Suprapubic skin (tissue), 4 donors: Measurements from ENCODE around the gene MID1IP1.

Experiments used
- CTCF ChIP-seq, 2 donors: fragments of 200-600 bp in 1 of 2; fragments of 450-650 bp in 1 of 2; sonication (generic) in 1 of 2; IDR thresholded peaks; one replicate each; pipeline ENCODE4 v1.5.1; 2016 to 2019; ENCODE audit warnings: antibody characterized with exemption in 2 of 2, mild to moderate bottlenecking in 1 of 2, moderate library complexity in 1 of 2
- EP300 ChIP-seq: sonication (generic); formaldehyde crosslinking; IDR thresholded peaks from one replicate; pipeline ENCODE4 v1.6.1; 2017; ENCODE audit warnings: antibody characterized with exemption
- POLR2A ChIP-seq, 2 donors: fragments of 450-650 bp; IDR thresholded peaks; one replicate each; pipeline ENCODE4 v1.6.1; 2017; ENCODE audit warnings: antibody characterized with exemption in 2 of 2, mild to moderate bottlenecking in 2 of 2, moderate library complexity in 2 of 2
- POLR2AphosphoS5 ChIP-seq, 3 donors: sonication (generic); formaldehyde crosslinking; IDR thresholded peaks; one replicate each; pipeline ENCODE4 v1.6.1; 2017; ENCODE audit warnings: antibody characterized with exemption in 3 of 3

- TF ChIP-seq CTCF (IDR thresholded peaks at IDR 0.05) (no peak), POLR2AphosphoS5 (IDR thresholded peaks at IDR 0.05) (no peak), POLR2A (IDR thresholded peaks at IDR 0.05) (no peak), EP300 (no peak)
Observed at GRCh38 chrX:38847206-38847902, 46.1 kb downstream of the MID1IP1 start.
